ENCODE measurements around the gene ANKH. TPM values are rescaled to one million over a fixed set of nuclear protein-coding genes. Genes with fewer than 3 reads are reported as not detected.
"Not testable (repeated sequence)": the region's sequence is repeated elsewhere in the genome, so short reads cannot be mapped to it uniquely, and the experiment has no call there.

ANKH gene
- total RNA-seq, 4 donors from 2014 or later, result 33.4 to 49.4 (median 38.0) TPM

DNA sequence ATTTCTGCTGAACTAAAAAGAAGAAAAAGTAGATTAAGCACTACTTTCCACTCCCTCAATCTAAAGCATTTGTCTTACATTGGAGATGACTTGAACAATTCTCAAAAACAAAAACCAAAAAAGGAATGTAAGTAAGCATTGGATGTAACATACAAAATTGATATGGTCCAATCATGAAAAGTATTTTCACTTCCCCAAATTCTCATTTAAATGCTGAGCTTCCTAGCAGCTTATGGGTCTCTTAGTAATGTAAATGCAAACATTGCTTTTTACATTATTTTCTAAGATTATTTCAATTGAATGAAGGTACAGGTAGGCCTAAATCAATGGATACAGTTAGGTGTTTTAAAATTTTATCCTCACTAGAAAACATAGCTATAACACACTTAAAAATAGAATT lies 20.0 kb downstream of the ANKH start:
- Histone ChIP-seq H3K4me3 (no peak overlapping the region), H3K27ac (replicated peaks in 1 of 4) (no peak overlapping the region), H3K36me3 (peaks cover 0 to 17% (median 0%) of the 10 kb centered on the region in 4 donors), H3K4me1 (peaks cover 0 to 23% (median 7%) of the 10 kb centered on the region in 4 donors), H3K9me3 (no peaks in the 10 kb centered on the region), H3K27me3 (no peaks in the 10 kb centered on the region)
- no peak for DNase-seq (ENCODE audit: extremely low spot score)
- no peak for TF ChIP-seq EP300 (IDR thresholded peaks at IDR 0.05)
- TF ChIP-seq, protein P1, sequence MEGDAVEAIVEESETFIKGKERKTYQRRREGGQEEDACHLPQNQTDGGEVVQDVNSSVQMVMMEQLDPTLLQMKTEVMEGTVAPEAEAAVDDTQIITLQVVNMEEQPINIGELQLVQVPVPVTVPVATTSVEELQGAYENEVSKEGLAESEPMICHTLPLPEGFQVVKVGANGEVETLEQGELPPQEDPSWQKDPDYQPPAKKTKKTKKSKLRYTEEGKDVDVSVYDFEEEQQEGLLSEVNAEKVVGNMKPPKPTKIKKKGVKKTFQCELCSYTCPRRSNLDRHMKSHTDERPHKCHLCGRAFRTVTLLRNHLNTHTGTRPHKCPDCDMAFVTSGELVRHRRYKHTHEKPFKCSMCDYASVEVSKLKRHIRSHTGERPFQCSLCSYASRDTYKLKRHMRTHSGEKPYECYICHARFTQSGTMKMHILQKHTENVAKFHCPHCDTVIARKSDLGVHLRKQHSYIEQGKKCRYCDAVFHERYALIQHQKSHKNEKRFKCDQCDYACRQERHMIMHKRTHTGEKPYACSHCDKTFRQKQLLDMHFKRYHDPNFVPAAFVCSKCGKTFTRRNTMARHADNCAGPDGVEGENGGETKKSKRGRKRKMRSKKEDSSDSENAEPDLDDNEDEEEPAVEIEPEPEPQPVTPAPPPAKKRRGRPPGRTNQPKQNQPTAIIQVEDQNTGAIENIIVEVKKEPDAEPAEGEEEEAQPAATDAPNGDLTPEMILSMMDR (IDR thresholded peaks at IDR 0.05), result no peak
- TF ChIP-seq POLR2A (IDR thresholded peaks at IDR 0.05; ENCODE audit: low read depth), result no peak
- no peak for TF ChIP-seq POLR2AphosphoS5 (IDR thresholded peaks at IDR 0.05)
- intact Hi-C loops (cut with DNase I), result no loop called here

DNA sequence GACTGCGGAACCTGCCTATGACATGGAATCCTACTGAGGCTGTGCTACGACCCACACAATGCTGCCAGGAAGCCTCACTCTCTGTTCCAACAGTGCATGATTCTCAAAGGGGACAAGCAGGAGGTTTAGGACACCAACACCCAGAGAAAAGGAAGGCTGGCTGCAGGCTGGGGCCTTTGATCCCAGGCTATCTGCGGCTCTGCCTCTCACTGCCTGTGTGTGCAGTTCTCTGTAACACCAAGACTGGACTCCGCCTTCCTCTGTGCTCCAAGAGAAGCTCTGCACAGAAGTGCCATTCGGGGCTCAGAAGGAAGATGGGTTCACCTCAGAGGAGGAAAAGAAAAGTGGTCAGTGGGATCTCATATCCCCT lies 20.5 kb downstream of the ANKH start:
- Histone ChIP-seq H3K27ac (replicated peaks in 1 of 4) (no peak overlapping the region), H3K27me3 (no peaks in the 10 kb centered on the region), H3K36me3 (peaks cover 0 to 17% (median 0%) of the 10 kb centered on the region in 4 donors), H3K4me1 (peaks cover 0 to 23% (median 7%) of the 10 kb centered on the region in 4 donors), H3K9me3 (no peaks in the 10 kb centered on the region), H3K4me3 (no peak overlapping the region)
- no peak for DNase-seq (ENCODE audit: extremely low spot score)
- no peak for TF ChIP-seq POLR2A (IDR thresholded peaks at IDR 0.05; ENCODE audit: low read depth)
- TF ChIP-seq POLR2AphosphoS5 (IDR thresholded peaks at IDR 0.05), result no peak
- TF ChIP-seq, protein P1 (IDR thresholded peaks at IDR 0.05), result no peak
- no peak for TF ChIP-seq EP300 (IDR thresholded peaks at IDR 0.05)
- WGBS, result 77% methylated on average over 5 of the region's 5 CpGs
- intact Hi-C loops (cut with DNase I), result no loop called here

DNA sequence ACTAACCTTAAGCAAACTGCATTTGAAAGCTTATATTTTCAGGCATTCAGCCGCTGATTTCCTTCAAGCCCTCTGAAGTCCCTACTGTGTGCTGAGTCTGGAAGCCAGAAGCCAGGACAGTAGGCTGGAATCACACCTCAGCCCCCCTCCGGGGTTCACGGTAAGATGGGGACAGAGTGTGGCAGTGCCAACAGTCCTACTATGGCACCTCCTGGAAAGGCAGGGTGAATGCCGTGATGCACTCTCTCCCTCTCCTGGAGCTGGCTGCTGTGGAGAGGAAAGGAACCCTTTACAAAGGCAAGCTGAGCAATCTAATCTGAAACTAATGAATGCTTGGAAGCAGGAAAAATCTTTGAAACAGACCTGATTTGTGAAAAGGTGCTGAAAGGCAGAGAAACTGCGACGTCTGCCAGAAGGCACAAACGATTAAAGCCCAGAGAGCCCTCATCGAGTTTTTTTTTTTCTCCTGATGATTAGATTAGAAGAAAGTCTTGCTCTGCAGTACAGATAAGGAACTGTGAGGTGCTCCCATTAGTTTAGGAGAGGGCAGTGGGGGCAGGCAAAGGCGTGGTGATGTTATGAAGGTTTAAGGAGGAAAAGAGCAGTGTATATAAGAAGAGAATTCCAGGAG lies 21.0 kb downstream of the ANKH start:
- no peak for DNase-seq (ENCODE audit: extremely low spot score)
- Histone ChIP-seq H3K9me3 (no peaks in the 10 kb centered on the region), H3K36me3 (peaks cover 0 to 17% (median 0%) of the 10 kb centered on the region in 4 donors), H3K27me3 (no peaks in the 10 kb centered on the region), H3K4me3 (no peak overlapping the region), H3K27ac (replicated peaks in 1 of 4) (no peak overlapping the region), H3K4me1 (peaks cover 0 to 23% (median 7%) of the 10 kb centered on the region in 4 donors)
- WGBS, result 69% methylated on average over 9 of the region's 9 CpGs
- TF ChIP-seq EP300 (IDR thresholded peaks at IDR 0.05), result no peak
- TF ChIP-seq POLR2A (IDR thresholded peaks at IDR 0.05; ENCODE audit: low read depth), result no peak
- TF ChIP-seq, protein P1 (IDR thresholded peaks at IDR 0.05), result no peak
- TF ChIP-seq POLR2AphosphoS5 (IDR thresholded peaks at IDR 0.05), result no peak
- intact Hi-C loops (cut with DNase I), result no loop called here

DNA sequence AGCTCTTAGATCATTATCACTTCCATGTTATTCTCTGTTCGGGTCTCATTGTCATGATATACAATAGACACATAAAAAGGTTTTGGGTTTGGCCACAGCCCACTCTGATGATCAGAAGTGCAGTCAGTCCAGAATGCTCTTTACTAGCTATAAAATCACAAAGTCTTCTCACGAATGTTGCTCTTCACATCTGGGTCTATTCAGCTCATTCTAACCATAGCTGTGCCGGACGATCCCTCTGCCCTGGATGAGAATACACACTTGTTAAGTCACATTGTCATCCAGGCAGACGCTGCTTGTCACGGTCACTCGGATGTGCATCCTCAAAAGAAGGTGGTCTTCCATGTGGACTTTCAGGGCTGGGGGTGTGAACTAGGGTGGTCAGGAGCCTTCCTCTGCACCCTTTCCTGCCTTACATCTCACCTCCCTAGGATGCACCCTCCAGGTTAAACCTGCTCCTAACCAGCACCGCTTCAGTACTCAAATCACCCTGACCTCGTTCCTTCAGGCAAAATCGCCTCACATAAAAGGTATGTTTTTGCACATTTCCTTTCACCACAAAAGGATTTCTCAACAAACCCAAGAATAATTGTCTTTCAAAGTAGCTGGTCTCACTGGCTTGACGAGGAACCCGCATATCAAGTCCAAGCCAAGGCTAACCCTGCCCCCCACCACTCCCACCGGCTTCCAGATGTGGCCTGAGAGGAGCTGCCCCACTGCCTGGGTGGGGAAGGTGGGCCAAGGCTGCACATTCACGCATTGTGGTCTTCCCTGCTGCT lies 21.9 kb downstream of the ANKH start:
- Histone ChIP-seq H3K27me3 (no peaks in the 10 kb centered on the region), H3K4me1 (peaks cover 0 to 15% (median 5%) of the 10 kb centered on the region in 4 donors), H3K36me3 (peaks cover 0 to 17% (median 0%) of the 10 kb centered on the region in 4 donors), H3K9me3 (no peaks in the 10 kb centered on the region), H3K27ac (replicated peaks in 1 of 4) (no peak overlapping the region), H3K4me3 (no peak overlapping the region)
- WGBS, result 94% methylated on average over 14 of the region's 14 CpGs
- intact Hi-C loops (cut with DNase I), result no loop called here
- TF ChIP-seq POLR2AphosphoS5 (IDR thresholded peaks at IDR 0.05) (no peak), EP300 (IDR thresholded peaks at IDR 0.05) (no peak), POLR2A (IDR thresholded peaks at IDR 0.05; ENCODE audit: low read depth) (no peak)
- TF ChIP-seq, protein P1 (IDR thresholded peaks at IDR 0.05), result no peak
- no peak for DNase-seq (ENCODE audit: extremely low spot score)

DNA sequence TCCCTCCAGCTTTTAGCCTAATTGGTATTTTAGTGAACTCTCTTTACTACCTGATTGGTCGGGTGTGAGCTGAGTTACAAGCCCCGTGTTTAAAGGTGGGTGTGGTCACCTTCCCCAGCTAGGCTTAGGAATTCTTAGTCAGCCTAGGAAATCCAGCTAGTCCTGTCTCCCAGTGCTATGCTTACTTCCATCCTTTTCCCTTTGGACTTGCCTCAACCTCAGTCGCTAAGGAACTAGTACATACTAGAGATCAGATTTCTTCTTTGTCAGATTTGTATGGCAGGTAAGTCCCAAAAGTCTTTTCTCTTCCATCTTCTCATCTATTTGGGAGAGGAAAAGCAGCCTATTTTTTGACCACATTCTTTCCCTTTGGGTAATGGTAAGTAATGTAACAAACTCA lies 22.6 kb downstream of the ANKH start:
- Histone ChIP-seq H3K36me3 (peaks cover 0 to 17% (median 0%) of the 10 kb centered on the region in 4 donors), H3K4me1 (peaks cover 0 to 11% (median 2%) of the 10 kb centered on the region in 4 donors)
- intact Hi-C loops (cut with DNase I); H3K9me3 ChIP-seq; H3K4me3 ChIP-seq; DNase-seq (ENCODE audit: extremely low spot score); H3K27me3 ChIP-seq; H3K27ac ChIP-seq (replicated peaks in 1 of 4): not testable (repeated sequence)
- 79% methylated on average over 3 of the region's 3 CpGs for WGBS
